Measurements from ENCODE around the gene LSAMP.

Gene LSAMP

GRCh38 chr3:115999001-115999585, 446.2 kb downstream of the LSAMP start:
- DNase-seq: no peak

GRCh38 chr3:115996420-115997108, 448.7 kb downstream of the LSAMP start:
- no peak for DNase-seq

GRCh38 chr3:115990669-115991068, 454.6 kb downstream of the LSAMP start:
- no peak for DNase-seq

- DNase-seq: no peak
Observed at GRCh38 chr3:115989684-115990421, 455.4 kb downstream of the LSAMP start.

DNA sequence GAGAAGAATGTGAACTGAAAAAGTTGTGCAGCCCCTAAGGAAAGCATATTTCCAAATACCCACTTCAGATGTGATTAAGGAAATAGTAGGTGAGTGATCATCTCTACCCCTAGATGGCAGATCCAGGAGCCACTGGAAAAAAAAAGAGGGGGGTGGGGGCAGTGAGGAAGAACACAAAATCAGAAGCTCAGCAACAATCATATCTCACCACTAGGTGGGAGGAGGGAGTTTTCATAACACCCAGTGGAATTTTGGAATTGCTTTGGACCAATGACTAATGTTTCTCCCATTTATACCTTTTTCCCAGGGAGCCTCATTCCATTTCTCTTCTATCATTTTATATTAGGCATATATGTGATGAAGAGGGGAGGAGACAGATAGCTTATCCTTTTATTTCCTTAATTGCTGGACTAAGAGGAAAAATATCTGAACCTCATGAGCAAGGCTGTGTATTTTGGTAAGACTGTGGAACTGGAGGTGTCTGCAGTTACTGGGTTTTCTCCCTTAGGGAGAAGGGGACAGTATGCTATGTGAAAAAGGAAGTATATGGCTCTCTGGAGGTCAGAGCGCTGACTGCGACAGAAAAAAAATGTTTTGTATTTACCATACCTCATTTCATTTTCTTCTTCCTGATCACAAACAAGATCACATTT, 458.6 kb downstream of the LSAMP start:
- DNase-seq: no peak

- DNase-seq: no peak
Observed at GRCh38 chr3:115982629-115983028, 462.7 kb downstream of the LSAMP start.

DNA sequence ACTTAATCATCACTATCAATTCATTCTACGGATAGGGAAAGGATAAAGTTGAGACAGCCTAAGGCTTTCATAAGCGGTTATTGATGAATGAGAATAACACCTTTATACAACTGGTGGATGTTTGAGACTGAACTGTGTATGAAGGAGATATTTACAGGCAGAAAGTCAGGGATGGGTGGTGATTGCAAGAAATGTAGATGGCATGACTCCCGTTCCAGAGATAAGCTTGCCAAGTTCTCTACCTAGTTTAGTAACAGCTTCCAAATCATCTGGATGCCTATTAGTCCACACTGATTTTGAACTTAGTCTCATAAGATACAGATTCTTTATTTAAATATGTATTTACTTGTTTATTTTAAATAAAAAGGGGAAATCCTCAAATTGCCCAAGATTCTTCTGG, 463.2 kb downstream of the LSAMP start:
- no peak for DNase-seq

- DNase-seq: no peak
Observed at GRCh38 chr3:115980709-115981108, 464.6 kb downstream of the LSAMP start.

GRCh38 chr3:115977866-115978265, 467.4 kb downstream of the LSAMP start:
- no peak for DNase-seq

- no peak for DNase-seq
Observed at GRCh38 chr3:115975796-115976195, 469.5 kb downstream of the LSAMP start.

DNA sequence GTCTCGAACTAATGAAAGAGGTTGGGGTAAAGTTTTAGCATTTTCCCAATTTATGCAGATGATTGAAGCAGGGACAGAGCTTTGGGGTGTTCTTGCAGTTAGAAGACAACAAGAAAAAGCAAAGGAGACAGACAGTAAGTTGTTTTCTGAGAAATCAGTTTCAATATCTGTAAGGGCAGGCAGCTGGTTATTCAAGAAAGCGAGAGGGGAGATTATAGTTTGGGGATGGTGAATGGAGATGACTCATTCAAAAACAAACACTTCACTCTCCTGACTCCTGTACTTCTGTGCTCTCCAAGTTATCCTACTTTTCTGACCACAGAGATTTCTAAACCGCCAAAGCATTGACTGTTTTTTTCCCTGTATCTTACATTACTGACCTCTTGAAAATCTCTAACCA, 469.9 kb downstream of the LSAMP start:
- DNase-seq: no peak

DNA sequence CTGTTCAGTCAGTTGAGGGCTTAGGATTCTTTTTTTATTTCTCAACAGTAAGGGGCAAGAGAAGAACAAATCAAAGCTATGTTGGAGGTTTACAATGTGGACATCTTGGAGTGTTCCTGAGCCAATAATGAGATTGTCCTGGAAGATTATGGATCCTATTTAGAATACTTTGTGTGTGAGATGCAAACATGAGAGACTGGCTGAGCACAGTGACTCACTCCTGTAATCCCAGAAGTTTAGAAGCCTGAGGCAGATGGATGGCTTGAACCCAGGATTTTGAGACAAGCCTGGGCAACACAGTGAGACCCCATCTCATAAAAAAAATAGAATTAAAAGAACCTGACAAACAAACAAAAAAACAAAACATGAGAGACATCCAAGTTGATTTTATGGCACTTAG, 470.3 kb downstream of the LSAMP start:
- no peak for DNase-seq

DNA sequence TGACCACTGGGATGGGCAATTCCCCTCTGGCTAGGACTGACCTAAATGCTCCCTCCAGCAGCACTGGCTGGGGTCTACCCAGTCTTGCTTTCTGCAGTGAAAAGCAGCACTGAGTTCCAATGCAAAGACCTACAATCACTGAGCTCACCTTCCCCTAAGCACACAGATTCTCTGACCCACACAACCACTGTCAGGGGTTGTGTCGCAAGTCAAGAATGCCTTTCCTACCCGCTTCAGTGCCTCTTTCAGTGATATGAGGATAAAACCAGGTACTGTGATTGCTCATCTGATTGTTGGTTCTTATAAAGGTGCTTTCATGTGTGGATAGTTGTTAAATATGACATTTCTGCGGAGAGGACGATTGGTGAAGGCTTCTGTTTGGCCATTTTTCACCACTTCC, 476.4 kb downstream of the LSAMP start:
- DNase-seq: no peak

DNA sequence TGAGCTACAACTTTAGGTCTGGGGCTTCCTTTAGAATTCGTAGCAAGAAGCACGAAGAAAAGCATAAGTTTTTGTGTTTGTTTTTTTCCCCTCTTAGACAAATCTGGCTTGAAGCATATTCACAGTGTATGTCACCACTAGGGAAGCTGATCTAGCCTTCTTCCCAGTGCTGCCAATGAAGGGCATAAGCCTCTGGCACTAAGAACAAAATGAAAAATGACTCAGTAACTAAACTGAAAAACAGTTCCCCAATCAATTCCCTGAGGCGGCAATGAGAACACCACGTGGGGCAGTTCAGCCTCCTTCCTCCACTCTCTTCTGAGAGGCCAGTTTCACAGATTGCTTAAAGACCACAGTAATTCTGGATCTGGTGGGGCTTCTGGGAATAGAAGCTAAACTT, 483.9 kb downstream of the LSAMP start:
- no peak for DNase-seq

- no peak for DNase-seq
Observed at GRCh38 chr3:115960799-115961198, 484.5 kb downstream of the LSAMP start.

GRCh38 chr3:115958526-115958925, 486.8 kb downstream of the LSAMP start:
- no peak for DNase-seq

DNA sequence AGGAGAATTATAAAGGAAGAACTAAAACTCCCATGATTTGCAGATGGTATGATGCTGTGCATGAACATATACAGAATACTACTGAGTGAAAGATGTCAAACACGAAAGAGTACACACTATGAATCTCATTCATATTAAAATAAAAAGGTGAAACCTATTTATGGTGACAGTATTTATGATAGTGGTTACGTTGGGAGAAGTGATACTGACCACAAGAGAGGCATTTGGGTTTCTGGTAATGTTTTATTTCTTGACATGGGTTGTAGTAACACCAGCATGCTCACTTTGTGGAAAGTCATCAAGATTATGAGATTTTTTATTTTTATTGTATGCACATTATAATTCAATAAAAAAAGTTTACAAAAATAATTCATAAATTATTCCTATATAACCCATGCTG, 498.0 kb downstream of the LSAMP start:
- DNase-seq: no peak

- DNase-seq: no peak
Observed at GRCh38 chr3:115943579-115943978, 501.7 kb downstream of the LSAMP start.

DNA sequence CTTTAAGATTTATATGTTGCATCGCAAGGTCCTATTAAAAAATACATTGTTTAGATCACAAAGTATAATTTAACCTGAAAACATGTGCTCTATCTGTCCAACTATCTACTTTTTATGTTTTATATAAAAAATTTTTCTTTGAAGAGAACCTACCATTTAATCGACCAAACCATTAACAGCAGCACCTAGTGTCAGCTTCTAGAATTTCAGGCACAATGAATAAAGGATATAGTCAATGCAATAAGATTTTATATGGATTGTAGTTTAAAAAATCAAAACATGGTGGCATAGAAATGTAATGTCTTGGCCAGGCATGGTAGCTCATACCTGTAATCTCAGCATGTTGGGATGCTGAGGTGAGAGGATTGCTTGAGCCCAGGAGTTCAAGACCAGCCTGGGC, 508.2 kb downstream of the LSAMP start:
- DNase-seq: no peak

GRCh38 chr3:115932807-115933206, 512.5 kb downstream of the LSAMP start:
- DNase-seq: no peak

DNA sequence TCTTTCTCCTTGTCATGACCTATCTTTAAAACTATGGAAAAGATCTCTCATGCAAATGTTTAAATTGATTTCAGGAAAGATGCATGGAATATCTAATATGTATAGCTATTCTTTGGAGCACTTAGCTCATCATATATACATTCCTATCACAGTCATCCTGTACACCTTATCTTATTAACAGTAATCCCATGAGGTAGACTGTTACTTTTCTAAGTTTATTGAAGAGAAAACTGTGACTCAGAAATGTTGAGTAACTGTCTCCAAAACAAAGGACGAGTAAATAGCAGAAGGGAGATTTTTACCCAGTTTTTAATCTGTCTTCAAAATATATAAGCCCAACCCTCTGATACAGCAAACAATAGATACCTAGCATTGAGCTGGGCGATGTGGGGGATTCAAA, 513.7 kb downstream of the LSAMP start:
- no peak for DNase-seq

GRCh38 chr3:115930922-115931321, 514.4 kb downstream of the LSAMP start:
- DNase-seq: no peak

GRCh38 chr3:115930168-115930567, 515.1 kb downstream of the LSAMP start:
- DNase-seq: no peak

DNA sequence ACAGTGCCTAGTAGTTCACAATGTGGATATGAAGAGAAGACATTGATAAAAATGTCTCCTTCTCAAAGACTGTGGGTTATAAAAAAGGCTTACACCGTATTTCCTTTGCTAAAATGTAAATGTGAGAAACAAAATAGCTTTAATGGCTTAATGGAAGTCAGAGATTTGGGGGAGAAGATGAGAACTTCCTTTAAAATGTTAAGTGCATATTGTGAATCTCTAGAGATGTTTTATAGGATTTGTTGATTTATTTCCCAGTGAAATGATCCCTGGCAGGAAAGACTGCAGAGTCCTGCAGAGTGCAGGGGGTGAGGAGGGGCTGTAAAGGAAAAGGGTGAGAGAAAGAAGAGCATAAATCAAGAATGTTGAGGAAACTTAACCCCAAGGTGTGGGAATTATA, 516.9 kb downstream of the LSAMP start:
- no peak for DNase-seq
